Astrocyte of the cerebellum (primary cell): Measurements from ENCODE around the gene HSPA14.

ENCODE experiments used
- DNase-seq: peaks from one replicate; pipeline ENCODE4 v3.0.0-alpha.2; 2011; ENCODE audit warnings: low read depth
- H3K4me3 ChIP-seq: 2 replicates; pipeline ENCODE4 v1.5.1; 2011; ENCODE audit warnings: mild to moderate bottlenecking, low read depth, low read length, moderate library complexity
- CTCF ChIP-seq: IDR thresholded peaks from 2 replicates; pipeline ENCODE4 v1.5.1; 2012; ENCODE audit warnings: low read length, low read depth, moderate library complexity, mild to moderate bottlenecking; ENCODE audit errors: missing control alignments
- in situ Hi-C: cut with HindIII; loops from 2 replicates; pipeline ENCODE4 v1.10.0; 2017; ENCODE audit warnings: low sequenced_read_pairs

HSPA14 gene

DNA sequence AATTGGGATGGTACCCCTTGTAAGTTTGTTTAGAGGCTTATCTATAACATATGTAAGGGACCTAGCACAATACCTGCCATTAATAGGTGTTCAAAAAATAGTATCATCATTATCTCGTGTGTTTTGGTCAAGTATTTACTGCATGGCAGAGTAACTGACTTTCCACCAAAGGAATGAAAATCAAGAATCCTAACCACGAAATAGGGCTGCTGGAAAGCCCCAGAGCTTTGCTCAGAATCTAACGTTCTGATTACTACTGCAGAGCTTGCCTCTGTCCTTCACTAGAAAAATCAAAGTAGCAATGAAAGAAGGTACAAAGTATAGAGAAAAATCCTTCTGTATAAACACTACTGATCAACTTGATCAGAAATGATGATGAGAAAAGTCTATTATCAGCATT lies 80.9 kb downstream of the HSPA14 start:
- TF ChIP-seq CTCF, result no peak
- H3K4me3 ChIP-seq, result no peak overlapping the region
- in situ Hi-C loops, result no loop called here
- DNase-seq, result no peak
